ENCODE data around the gene NBEAL2.
"Not testable (repeated sequence)": the region's sequence is repeated elsewhere in the genome, so short reads cannot be mapped to it uniquely, and the experiment has no call there.

The NBEAL2 gene

GRCh38 chr3:47010910-47011309 lies 31.4 kb downstream of the NBEAL2 start:
- DNase-seq (ENCODE audit: low read depth in 4 of 4, low spot score in 1 of 4) = no peak

GRCh38 chr3:47011371-47011770 lies 31.9 kb downstream of the NBEAL2 start:
- DNase-seq (ENCODE audit: low read depth in 4 of 4, low spot score in 1 of 4) = no peak

- no peak for DNase-seq (ENCODE audit: low read depth in 4 of 4, low spot score in 1 of 4)
Observed at GRCh38 chr3:47012342-47013230, 33.1 kb downstream of the NBEAL2 start.

- no peak for DNase-seq (ENCODE audit: low read depth in 4 of 4, low spot score in 1 of 4)
Observed at GRCh38 chr3:47013231-47013630, 33.8 kb downstream of the NBEAL2 start.

- no peak for DNase-seq (ENCODE audit: low read depth in 4 of 4, low spot score in 1 of 4)
Observed at GRCh38 chr3:47014036-47014435, 34.6 kb downstream of the NBEAL2 start.

GRCh38 chr3:47015151-47015550 lies 35.7 kb downstream of the NBEAL2 start:
- DNase-seq (ENCODE audit: low read depth in 4 of 4, low spot score in 1 of 4) = no peak

- DNase-seq (ENCODE audit: low read depth in 4 of 4, low spot score in 1 of 4) = no peak
Observed at GRCh38 chr3:47016086-47016933, 36.8 kb downstream of the NBEAL2 start.

- no peak for DNase-seq (ENCODE audit: low read depth in 4 of 4, low spot score in 1 of 4)
Observed at GRCh38 chr3:47016934-47017435, 37.5 kb downstream of the NBEAL2 start.

GRCh38 chr3:47017504-47018268 lies 38.2 kb downstream of the NBEAL2 start:
- no peak for DNase-seq (ENCODE audit: low read depth in 4 of 4, low spot score in 1 of 4)

- no peak for DNase-seq (ENCODE audit: low read depth in 4 of 4, low spot score in 1 of 4)
Observed at GRCh38 chr3:47018269-47018611, 38.8 kb downstream of the NBEAL2 start.

GRCh38 chr3:47019201-47019600 lies 39.7 kb downstream of the NBEAL2 start:
- no peak for DNase-seq (ENCODE audit: low read depth in 4 of 4, low spot score in 1 of 4)

GRCh38 chr3:47020311-47020710 lies 40.8 kb downstream of the NBEAL2 start:
- no peak for DNase-seq (ENCODE audit: low read depth in 4 of 4, low spot score in 1 of 4)

- no peak for DNase-seq (ENCODE audit: low read depth in 4 of 4, low spot score in 1 of 4)
Observed at GRCh38 chr3:47022641-47023071, 43.2 kb downstream of the NBEAL2 start.

- DNase-seq (ENCODE audit: low read depth in 4 of 4, low spot score in 1 of 4) = no peak
Observed at GRCh38 chr3:47024932-47025331, 45.5 kb downstream of the NBEAL2 start.

GRCh38 chr3:47026432-47026831 lies 47.0 kb downstream of the NBEAL2 start:
- DNase-seq (ENCODE audit: low read depth in 4 of 4, low spot score in 1 of 4) = not testable (repeated sequence)

- no peak for DNase-seq (ENCODE audit: low read depth in 4 of 4, low spot score in 1 of 4)
Observed at GRCh38 chr3:47028146-47028545, 48.7 kb downstream of the NBEAL2 start.

GRCh38 chr3:47028667-47029066 lies 49.2 kb downstream of the NBEAL2 start:
- no peak for DNase-seq (ENCODE audit: low read depth in 4 of 4, low spot score in 1 of 4)

- DNase-seq (ENCODE audit: low read depth in 4 of 4, low spot score in 1 of 4) = not testable (repeated sequence)
Observed at GRCh38 chr3:47031041-47031440, 51.6 kb downstream of the NBEAL2 start.

- no peak for DNase-seq (ENCODE audit: low read depth in 4 of 4, low spot score in 1 of 4)
Observed at GRCh38 chr3:47034868-47035489, 55.5 kb downstream of the NBEAL2 start.

GRCh38 chr3:47035645-47036044 lies 56.2 kb downstream of the NBEAL2 start:
- no peak for DNase-seq (ENCODE audit: low read depth in 4 of 4, low spot score in 1 of 4)

GRCh38 chr3:47036145-47036544 lies 56.7 kb downstream of the NBEAL2 start:
- DNase-seq (ENCODE audit: low read depth in 4 of 4, low spot score in 1 of 4) = no peak

Measured in stimulated activated CD4-positive, alpha-beta T cell treated with anti-CD3 and anti-CD28 coated beads, Interleukin-1b, Interleukin-23, amount 100 ng/mL, for 24 hours (primary cell).